ENCODE results near the gene PLCH1. TPM values are rescaled to one million over a fixed set of nuclear protein-coding genes. Genes with fewer than 3 reads are reported as not detected.

The PLCH1 gene
- total and polyA plus RNA-seq, 2 of the 13 experiments (the other 11 are each of a cell fraction or from before 2014, with no cell fraction given) = 2.0 to 3.0 TPM

DNA sequence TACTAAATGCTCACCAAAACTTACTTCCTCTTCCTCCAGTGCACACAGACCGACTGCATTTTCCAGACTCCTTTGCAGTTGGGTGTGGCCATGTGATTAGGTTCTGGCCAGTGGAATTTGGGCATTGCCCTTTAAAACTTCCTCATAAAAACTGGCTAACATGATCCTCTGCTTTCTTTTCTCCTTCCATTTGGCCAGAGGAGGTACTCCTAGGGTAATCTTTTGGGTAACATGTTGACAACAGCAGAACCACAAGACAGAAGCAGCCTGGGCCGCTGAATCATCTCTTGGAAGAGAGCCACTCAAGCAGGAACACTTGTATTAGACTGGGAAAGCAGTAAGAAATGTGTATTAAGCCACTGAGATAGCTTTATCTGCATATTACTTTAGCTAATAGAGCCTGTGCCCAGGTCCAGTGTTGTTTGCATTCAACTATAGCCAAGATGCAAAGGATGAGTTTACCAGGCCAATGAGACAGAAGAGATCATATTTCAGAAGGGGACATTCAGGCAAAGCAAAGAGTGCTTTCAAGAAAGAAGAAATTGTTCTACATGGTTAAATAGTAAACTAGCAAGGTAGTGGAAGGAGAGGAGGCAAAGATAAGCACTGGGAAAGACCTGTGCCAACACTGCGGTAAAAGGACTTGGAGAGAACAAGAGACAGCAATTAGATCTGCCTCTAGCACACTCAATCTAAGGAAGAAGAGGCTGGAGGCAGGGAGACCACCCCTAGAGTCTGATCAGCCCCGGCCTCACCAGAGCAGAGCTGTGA, 79.8 kb downstream of the PLCH1 start (continued):
- TF ChIP-seq GTF3A (CRISPR knock-in tag; conservative IDR thresholded peaks at IDR 0.05) (no peak), MIER2 (CRISPR knock-in tag; IDR thresholded peaks at IDR 0.05) (0 out of 2 replicates have a peak, but pooled peaks have one; percentile 21), ZNF780A (CRISPR knock-in tag; IDR thresholded peaks at IDR 0.05) (no peak), THYN1 (CRISPR knock-in tag; IDR thresholded peaks at IDR 0.05; ENCODE audit: borderline replicate concordance, low read depth) (no peak), ZNF749 (CRISPR knock-in tag; IDR thresholded peaks at IDR 0.05; ENCODE audit: borderline replicate concordance) (no peak), ZNF256 (CRISPR knock-in tag; conservative IDR thresholded peaks at IDR 0.05) (no peak), PRPF4 (IDR thresholded peaks at IDR 0.05; ENCODE audit: low read depth, low read length, poor library complexity, severe bottlenecking) (no peak), NBN (conservative IDR thresholded peaks at IDR 0.05) (no peak), ZNF235 (CRISPR knock-in tag; IDR thresholded peaks at IDR 0.05; ENCODE audit: borderline replicate concordance) (no peak), YY1 (IDR thresholded peaks at IDR 0.05; ENCODE audit: insufficient read depth, insufficient replicate concordance, low read depth, low read length) (no peak), FOXJ3 (CRISPR knock-in tag; IDR thresholded peaks at IDR 0.05; ENCODE audit: borderline replicate concordance) (no peak; the same call in 1 of the 2 replicates), DMAP1 (CRISPR knock-in tag; IDR thresholded peaks at IDR 0.05) (no peak), ZGPAT (CRISPR knock-in tag; IDR thresholded peaks at IDR 0.05) (0 out of 2 replicates have a peak, but pooled peaks have one; percentile 28), ZNF556 (CRISPR knock-in tag; IDR thresholded peaks at IDR 0.05; ENCODE audit: borderline replicate concordance) (no peak), ZNF652 (CRISPR knock-in tag; IDR thresholded peaks at IDR 0.05; ENCODE audit: borderline replicate concordance, low read depth) (no peak), SALL1 (CRISPR knock-in tag; IDR thresholded peaks at IDR 0.05) (peak; percentile 38; the same call in 1 of the 2 replicates), ZNF484 (CRISPR knock-in tag; IDR thresholded peaks at IDR 0.05; ENCODE audit: borderline replicate concordance, low read depth) (no peak), XRCC5 (optimal IDR thresholded peaks at IDR 0.05; ENCODE audit: low read length) (peak; percentile 28), ZNF710 (CRISPR knock-in tag; IDR thresholded peaks at IDR 0.05; ENCODE audit: borderline replicate concordance) (no peak), ZNF644 (CRISPR knock-in tag; IDR thresholded peaks at IDR 0.05; ENCODE audit: low read depth) (peak; percentile 36; the same call in 1 of the 2 replicates), TCF7 (IDR thresholded peaks at IDR 0.05; ENCODE audit: low read depth) (peak; percentile 28; the same call in 1 of the 2 replicates), ZNF629 (CRISPR knock-in tag; conservative IDR thresholded peaks at IDR 0.05) (no peak), PCBP2 (optimal IDR thresholded peaks at IDR 0.05; ENCODE audit: low read depth, low read length, poor library complexity, severe bottlenecking) (no peak), SIN3B (IDR thresholded peaks at IDR 0.05; ENCODE audit: low read length) (no peak)
- TF ChIP-seq, protein P1, sequence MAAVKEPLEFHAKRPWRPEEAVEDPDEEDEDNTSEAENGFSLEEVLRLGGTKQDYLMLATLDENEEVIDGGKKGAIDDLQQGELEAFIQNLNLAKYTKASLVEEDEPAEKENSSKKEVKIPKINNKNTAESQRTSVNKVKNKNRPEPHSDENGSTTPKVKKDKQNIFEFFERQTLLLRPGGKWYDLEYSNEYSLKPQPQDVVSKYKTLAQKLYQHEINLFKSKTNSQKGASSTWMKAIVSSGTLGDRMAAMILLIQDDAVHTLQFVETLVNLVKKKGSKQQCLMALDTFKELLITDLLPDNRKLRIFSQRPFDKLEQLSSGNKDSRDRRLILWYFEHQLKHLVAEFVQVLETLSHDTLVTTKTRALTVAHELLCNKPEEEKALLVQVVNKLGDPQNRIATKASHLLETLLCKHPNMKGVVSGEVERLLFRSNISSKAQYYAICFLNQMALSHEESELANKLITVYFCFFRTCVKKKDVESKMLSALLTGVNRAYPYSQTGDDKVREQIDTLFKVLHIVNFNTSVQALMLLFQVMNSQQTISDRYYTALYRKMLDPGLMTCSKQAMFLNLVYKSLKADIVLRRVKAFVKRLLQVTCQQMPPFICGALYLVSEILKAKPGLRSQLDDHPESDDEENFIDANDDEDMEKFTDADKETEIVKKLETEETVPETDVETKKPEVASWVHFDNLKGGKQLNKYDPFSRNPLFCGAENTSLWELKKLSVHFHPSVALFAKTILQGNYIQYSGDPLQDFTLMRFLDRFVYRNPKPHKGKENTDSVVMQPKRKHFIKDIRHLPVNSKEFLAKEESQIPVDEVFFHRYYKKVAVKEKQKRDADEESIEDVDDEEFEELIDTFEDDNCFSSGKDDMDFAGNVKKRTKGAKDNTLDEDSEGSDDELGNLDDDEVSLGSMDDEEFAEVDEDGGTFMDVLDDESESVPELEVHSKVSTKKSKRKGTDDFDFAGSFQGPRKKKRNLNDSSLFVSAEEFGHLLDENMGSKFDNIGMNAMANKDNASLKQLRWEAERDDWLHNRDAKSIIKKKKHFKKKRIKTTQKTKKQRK (IDR thresholded peaks at IDR 0.05; ENCODE audit: low read length) = no peak

All from HepG2 (cell line).